Measurements from ENCODE around the gene IFT172.

The IFT172 gene

GRCh38 chr2:27421660-27422250, 67.8 kb downstream of the IFT172 start:
- Histone ChIP-seq H3K4me1 (ENCODE audit: control insufficient read depth in 2 of 2, insufficient read depth in 1 of 2, low read depth in 1 of 2, low read length in 2 of 2) (no peaks in the 10 kb centered on the region), H3K4me2 (ENCODE audit: insufficient read depth, low read length, poor library complexity, severe bottlenecking) (no peak overlapping the region), H3K79me1 (ENCODE audit: low read depth, low read length) (no peaks in the 10 kb centered on the region), H3K4ac (ENCODE audit: low read length) (no peak overlapping the region), H3K27ac (replicated peaks; ENCODE audit: low read length) (no peak overlapping the region), H2AFZ (ENCODE audit: low read length) (no peak overlapping the region), H3K23ac (ENCODE audit: low read depth, low read length, poor library complexity) (no peak overlapping the region), H4K8ac (ENCODE audit: low read depth, low read length) (no peak overlapping the region), H2BK5ac (ENCODE audit: low read length) (no peak overlapping the region), H3K4me3 (ENCODE audit: low read length in 2 of 2) (no peak overlapping the region), H2AK5ac (ENCODE audit: low read depth, low read length) (no peak overlapping the region), H3K27me3 (ENCODE audit: control insufficient read depth in 3 of 3, insufficient read depth in 3 of 3, low read depth in 1 of 3, low read length in 3 of 3) (no peaks in the 10 kb centered on the region), H3K36me3 (replicated peaks in 1 of 2; ENCODE audit: control insufficient read depth in 2 of 2, insufficient read depth in 2 of 2, low read length in 2 of 2) (no peaks in the 10 kb centered on the region), H2BK12ac (ENCODE audit: low read length) (no peak overlapping the region), H3K9me3 (replicated peaks in 1 of 2; ENCODE audit: control insufficient read depth in 2 of 2, insufficient read depth in 1 of 2, low read depth in 1 of 2, low read length in 2 of 2) (no peaks in the 10 kb centered on the region), H3K14ac (ENCODE audit: low read length) (no peak overlapping the region), H2BK120ac (ENCODE audit: low read depth, low read length) (no peak overlapping the region), H3K9ac (ENCODE audit: low read depth, low read length, poor library complexity) (no peak overlapping the region), H3K18ac (ENCODE audit: low read length) (no peak overlapping the region), H4K91ac (ENCODE audit: low read depth, low read length, poor library complexity) (no peak overlapping the region), H2BK15ac (ENCODE audit: low read length) (no peak overlapping the region)
- DNase-seq (ENCODE audit: low spot score) = no peak
- no CpG with 5 or more reads among the region's 4 CpGs for WGBS, 2 donors (ENCODE audit: extremely low coverage in 2 of 2, insufficient read length in 2 of 2, insufficient replicate concordance in 1 of 2)

GRCh38 chr2:27420996-27421395, 68.5 kb downstream of the IFT172 start:
- no peak overlapping the region for H2BK15ac ChIP-seq (ENCODE audit: low read length)
- H2BK120ac ChIP-seq (ENCODE audit: low read depth, low read length) = no peak overlapping the region

GRCh38 chr2:27416151-27416550, 73.4 kb downstream of the IFT172 start:
- H3K27me3 ChIP-seq (ENCODE audit: control insufficient read depth in 3 of 3, insufficient read depth in 3 of 3, low read depth in 1 of 3, low read length in 3 of 3) = no peaks in the 10 kb centered on the region
- WGBS, 2 donors (ENCODE audit: extremely low coverage in 2 of 2, insufficient read length in 2 of 2, insufficient replicate concordance in 1 of 2) = no CpG with 5 or more reads among the region's 6 CpGs
- no peak overlapping the region for H4K91ac ChIP-seq (ENCODE audit: low read depth, low read length, poor library complexity)
- no peaks in the 10 kb centered on the region for H3K79me1 ChIP-seq (ENCODE audit: low read depth, low read length)
- no peak overlapping the region for H4K8ac ChIP-seq (ENCODE audit: low read depth, low read length)
- no peak overlapping the region for H3K14ac ChIP-seq (ENCODE audit: low read length)
- no peak overlapping the region for H3K4me3 ChIP-seq (ENCODE audit: low read length in 2 of 2)
- no peak overlapping the region for H2BK120ac ChIP-seq (ENCODE audit: low read depth, low read length)
- H2BK12ac ChIP-seq (ENCODE audit: low read length) = no peak overlapping the region
- H3K23ac ChIP-seq (ENCODE audit: low read depth, low read length, poor library complexity) = no peak overlapping the region
- H3K9me3 ChIP-seq (replicated peaks in 1 of 2; ENCODE audit: control insufficient read depth in 2 of 2, insufficient read depth in 1 of 2, low read depth in 1 of 2, low read length in 2 of 2) = no peaks in the 10 kb centered on the region
- no peak overlapping the region for H3K9ac ChIP-seq (ENCODE audit: low read depth, low read length, poor library complexity)
- no peaks in the 10 kb centered on the region for H3K4me1 ChIP-seq (ENCODE audit: control insufficient read depth in 2 of 2, insufficient read depth in 1 of 2, low read depth in 1 of 2, low read length in 2 of 2)
- H3K36me3 ChIP-seq (replicated peaks in 1 of 2; ENCODE audit: control insufficient read depth in 2 of 2, insufficient read depth in 2 of 2, low read length in 2 of 2) = no peaks in the 10 kb centered on the region
- no peak overlapping the region for H2BK15ac ChIP-seq (ENCODE audit: low read length)
- DNase-seq (ENCODE audit: low spot score) = no peak
- no peak overlapping the region for H2AFZ ChIP-seq (ENCODE audit: low read length)
- no peak overlapping the region for H3K4me2 ChIP-seq (ENCODE audit: insufficient read depth, low read length, poor library complexity, severe bottlenecking)
- no peak overlapping the region for H2AK5ac ChIP-seq (ENCODE audit: low read depth, low read length)
- no peak overlapping the region for H3K4ac ChIP-seq (ENCODE audit: low read length)
- no peak overlapping the region for H3K27ac ChIP-seq (replicated peaks; ENCODE audit: low read length)
- no peak overlapping the region for H2BK5ac ChIP-seq (ENCODE audit: low read length)
- H3K18ac ChIP-seq (ENCODE audit: low read length) = no peak overlapping the region

More at GRCh38 chr2:27420996-27421395, 68.5 kb downstream of the IFT172 start:
- Histone ChIP-seq H2BK5ac (ENCODE audit: low read length) (no peak overlapping the region), H3K36me3 (replicated peaks in 1 of 2; ENCODE audit: control insufficient read depth in 2 of 2, insufficient read depth in 2 of 2, low read length in 2 of 2) (no peaks in the 10 kb centered on the region), H3K14ac (ENCODE audit: low read length) (no peak overlapping the region), H2AK5ac (ENCODE audit: low read depth, low read length) (no peak overlapping the region), H4K91ac (ENCODE audit: low read depth, low read length, poor library complexity) (no peak overlapping the region), H3K9ac (ENCODE audit: low read depth, low read length, poor library complexity) (no peak overlapping the region), H3K4me2 (ENCODE audit: insufficient read depth, low read length, poor library complexity, severe bottlenecking) (no peak overlapping the region), H4K8ac (ENCODE audit: low read depth, low read length) (no peak overlapping the region), H3K27ac (replicated peaks; ENCODE audit: low read length) (no peak overlapping the region), H3K79me1 (ENCODE audit: low read depth, low read length) (no peaks in the 10 kb centered on the region), H3K23ac (ENCODE audit: low read depth, low read length, poor library complexity) (no peak overlapping the region), H3K9me3 (replicated peaks in 1 of 2; ENCODE audit: control insufficient read depth in 2 of 2, insufficient read depth in 1 of 2, low read depth in 1 of 2, low read length in 2 of 2) (no peaks in the 10 kb centered on the region), H3K27me3 (ENCODE audit: control insufficient read depth in 3 of 3, insufficient read depth in 3 of 3, low read depth in 1 of 3, low read length in 3 of 3) (no peaks in the 10 kb centered on the region), H2BK12ac (ENCODE audit: low read length) (no peak overlapping the region), H3K4me3 (ENCODE audit: low read length in 2 of 2) (no peak overlapping the region), H3K18ac (ENCODE audit: low read length) (no peak overlapping the region), H3K4me1 (ENCODE audit: control insufficient read depth in 2 of 2, insufficient read depth in 1 of 2, low read depth in 1 of 2, low read length in 2 of 2) (no peaks in the 10 kb centered on the region), H2AFZ (ENCODE audit: low read length) (no peak overlapping the region), H3K4ac (ENCODE audit: low read length) (no peak overlapping the region)
- no peak for DNase-seq (ENCODE audit: low spot score)

GRCh38 chr2:27412419-27413152, 77.0 kb downstream of the IFT172 start:
- no peak overlapping the region for H3K4me3 ChIP-seq (ENCODE audit: low read length in 2 of 2)
- no peak overlapping the region for H2BK120ac ChIP-seq (ENCODE audit: low read depth, low read length)
- no peaks in the 10 kb centered on the region for H3K27me3 ChIP-seq (ENCODE audit: control insufficient read depth in 3 of 3, insufficient read depth in 3 of 3, low read depth in 1 of 3, low read length in 3 of 3)
- H3K27ac ChIP-seq (replicated peaks; ENCODE audit: low read length) = no peak overlapping the region
- H3K4ac ChIP-seq (ENCODE audit: low read length) = no peak overlapping the region
- DNase-seq (ENCODE audit: low spot score) = no peak
- H2AK5ac ChIP-seq (ENCODE audit: low read depth, low read length) = no peak overlapping the region
- no peak overlapping the region for H2AFZ ChIP-seq (ENCODE audit: low read length)
- no CpG with 5 or more reads among the region's 9 CpGs for WGBS, 2 donors (ENCODE audit: extremely low coverage in 2 of 2, insufficient read length in 2 of 2, insufficient replicate concordance in 1 of 2)
- H2BK12ac ChIP-seq (ENCODE audit: low read length) = no peak overlapping the region
- H3K36me3 ChIP-seq (replicated peaks in 1 of 2; ENCODE audit: control insufficient read depth in 2 of 2, insufficient read depth in 2 of 2, low read length in 2 of 2) = peaks cover 0 to under 1% of the 10 kb centered on the region in 2 donors
- H3K18ac ChIP-seq (ENCODE audit: low read length) = no peak overlapping the region
- H3K4me2 ChIP-seq (ENCODE audit: insufficient read depth, low read length, poor library complexity, severe bottlenecking) = no peak overlapping the region
- H4K8ac ChIP-seq (ENCODE audit: low read depth, low read length) = no peak overlapping the region
- H3K79me1 ChIP-seq (ENCODE audit: low read depth, low read length) = peaks cover 3% of the 10 kb centered on the region
- H2BK15ac ChIP-seq (ENCODE audit: low read length) = no peak overlapping the region
- no peak overlapping the region for H3K14ac ChIP-seq (ENCODE audit: low read length)
- H4K91ac ChIP-seq (ENCODE audit: low read depth, low read length, poor library complexity) = no peak overlapping the region
- peaks cover 3% of the 10 kb centered on the region in 2 donors for H3K4me1 ChIP-seq (ENCODE audit: control insufficient read depth in 2 of 2, insufficient read depth in 1 of 2, low read depth in 1 of 2, low read length in 2 of 2)
- H3K9me3 ChIP-seq (replicated peaks in 1 of 2; ENCODE audit: control insufficient read depth in 2 of 2, insufficient read depth in 1 of 2, low read depth in 1 of 2, low read length in 2 of 2) = no peaks in the 10 kb centered on the region
- no peak overlapping the region for H2BK5ac ChIP-seq (ENCODE audit: low read length)
- H3K9ac ChIP-seq (ENCODE audit: low read depth, low read length, poor library complexity) = no peak overlapping the region
- H3K23ac ChIP-seq (ENCODE audit: low read depth, low read length, poor library complexity) = no peak overlapping the region

All from neuronal stem cell (in vitro differentiated cells).